K562 (cell line): ENCODE results near the gene HAX1. TPM values are rescaled to one million over a fixed set of nuclear protein-coding genes. Genes with fewer than 3 reads are reported as not detected.

Experiments used
- FOXJ2 ChIP-seq: fragments of 200-800 bp; sonication (Bioruptor generic); IDR thresholded peaks from 2 replicates; pipeline ENCODE4 v1.6.1; 2016; ENCODE audit warnings: missing genetic modification characterization, missing compliant biosample characterization
- SRSF7 ChIP-seq: fragments of 200-400 bp; formaldehyde crosslinking; optimal IDR thresholded peaks from 2 replicates; pipeline ENCODE3; 2017; ENCODE audit warnings: mild to moderate bottlenecking, low read depth, low read length
- THRAP3 ChIP-seq: fragments of 450-650 bp; IDR thresholded peaks from 2 replicates; pipeline ENCODE4 v1.6.1; 2016; ENCODE audit warnings: mild to moderate bottlenecking, inconsistent platforms, borderline replicate concordance
- TRIM24 ChIP-seq, 2 experiments: fragments of 450-650 bp; IDR thresholded peaks; 2 replicates each; pipeline ENCODE4 v1.6.1; 2016
- ZNF12 ChIP-seq: sonication (generic); formaldehyde crosslinking; IDR thresholded peaks from 2 replicates; pipeline ENCODE4 v1.4.0; 2020; ENCODE audit warnings: mild to moderate bottlenecking, missing genetic modification reagents
- ZNF318 ChIP-seq, 2 experiments: fragments of 450-650 bp; IDR thresholded peaks; 2 replicates each; pipeline ENCODE4 v1.6.1; 2016; ENCODE audit warnings: mild to moderate bottlenecking in 2 of 2, borderline replicate concordance in 1 of 2, low read depth in 1 of 2, moderate library complexity in 1 of 2
- ZNF79 ChIP-seq: fragments of 250-450 bp; sonication (Bioruptor Pico); IDR thresholded peaks from 2 replicates; pipeline ENCODE4 v1.4.0; 2020; ENCODE audit warnings: low read depth, mild to moderate bottlenecking, moderate library complexity
- polyA plus RNA-seq, 8 experiments: library from polyadenylated mRNA; depleted of rRNA in 4 of 8; stranded (reverse) in 5 of 8; unstranded in 3 of 8; fragments of >200 nt; fragmentation: Nextera tagmentation in 2 of 8; fragmentation: Illumina TruSeq in 1 of 8; extraction: Ambion mirVana in 2 of 8; extraction: Trizol in 1 of 8; gene quantifications; 2 replicates each; pipeline versions ENCODE4 v1.2.1 to v1.2.3, GENCODE V29; 2011 to 2014; ENCODE audit warnings: inconsistent platforms in 1 of 8, missing spikeins in 1 of 8
- total RNA-seq, 7 experiments: library from RNA; depleted of rRNA in 6 of 7; stranded (reverse); fragments of >200 nt in 6 of 7; fragmentation: Illumina TruSeq in 2 of 7; extraction: Trizol in 2 of 7; gene quantifications; 2 replicates each; pipeline versions ENCODE4 v1.2.1 to v1.2.3, GENCODE V29; 2011 to 2021; ENCODE audit warnings: low replicate concordance in 1 of 7
- TF ChIP-seq, protein P1 (sequence below): fragments of 450-650 bp; IDR thresholded peaks from 2 replicates; pipeline ENCODE4 v1.6.1; 2016; ENCODE audit warnings: low read depth

Gene HAX1
- total and polyA plus RNA-seq, 9 of the 15 experiments (the other 6 are each of a cell fraction or from before 2014, with no cell fraction given): 143 to 492 (median 234) TPM

GRCh38 chr1:154320882-154321608 is 48.6 kb downstream of the HAX1 start, which contains the start of gene AQP10 (continued):
- TF ChIP-seq ZNF318 (IDR thresholded peaks at IDR 0.05; ENCODE audit: borderline replicate concordance in 1 of 2, low read depth in 1 of 2): peak in 1 of 2 experiments; percentile 73; a peak in 2 of 4 replicates
- TF ChIP-seq, protein P1, sequence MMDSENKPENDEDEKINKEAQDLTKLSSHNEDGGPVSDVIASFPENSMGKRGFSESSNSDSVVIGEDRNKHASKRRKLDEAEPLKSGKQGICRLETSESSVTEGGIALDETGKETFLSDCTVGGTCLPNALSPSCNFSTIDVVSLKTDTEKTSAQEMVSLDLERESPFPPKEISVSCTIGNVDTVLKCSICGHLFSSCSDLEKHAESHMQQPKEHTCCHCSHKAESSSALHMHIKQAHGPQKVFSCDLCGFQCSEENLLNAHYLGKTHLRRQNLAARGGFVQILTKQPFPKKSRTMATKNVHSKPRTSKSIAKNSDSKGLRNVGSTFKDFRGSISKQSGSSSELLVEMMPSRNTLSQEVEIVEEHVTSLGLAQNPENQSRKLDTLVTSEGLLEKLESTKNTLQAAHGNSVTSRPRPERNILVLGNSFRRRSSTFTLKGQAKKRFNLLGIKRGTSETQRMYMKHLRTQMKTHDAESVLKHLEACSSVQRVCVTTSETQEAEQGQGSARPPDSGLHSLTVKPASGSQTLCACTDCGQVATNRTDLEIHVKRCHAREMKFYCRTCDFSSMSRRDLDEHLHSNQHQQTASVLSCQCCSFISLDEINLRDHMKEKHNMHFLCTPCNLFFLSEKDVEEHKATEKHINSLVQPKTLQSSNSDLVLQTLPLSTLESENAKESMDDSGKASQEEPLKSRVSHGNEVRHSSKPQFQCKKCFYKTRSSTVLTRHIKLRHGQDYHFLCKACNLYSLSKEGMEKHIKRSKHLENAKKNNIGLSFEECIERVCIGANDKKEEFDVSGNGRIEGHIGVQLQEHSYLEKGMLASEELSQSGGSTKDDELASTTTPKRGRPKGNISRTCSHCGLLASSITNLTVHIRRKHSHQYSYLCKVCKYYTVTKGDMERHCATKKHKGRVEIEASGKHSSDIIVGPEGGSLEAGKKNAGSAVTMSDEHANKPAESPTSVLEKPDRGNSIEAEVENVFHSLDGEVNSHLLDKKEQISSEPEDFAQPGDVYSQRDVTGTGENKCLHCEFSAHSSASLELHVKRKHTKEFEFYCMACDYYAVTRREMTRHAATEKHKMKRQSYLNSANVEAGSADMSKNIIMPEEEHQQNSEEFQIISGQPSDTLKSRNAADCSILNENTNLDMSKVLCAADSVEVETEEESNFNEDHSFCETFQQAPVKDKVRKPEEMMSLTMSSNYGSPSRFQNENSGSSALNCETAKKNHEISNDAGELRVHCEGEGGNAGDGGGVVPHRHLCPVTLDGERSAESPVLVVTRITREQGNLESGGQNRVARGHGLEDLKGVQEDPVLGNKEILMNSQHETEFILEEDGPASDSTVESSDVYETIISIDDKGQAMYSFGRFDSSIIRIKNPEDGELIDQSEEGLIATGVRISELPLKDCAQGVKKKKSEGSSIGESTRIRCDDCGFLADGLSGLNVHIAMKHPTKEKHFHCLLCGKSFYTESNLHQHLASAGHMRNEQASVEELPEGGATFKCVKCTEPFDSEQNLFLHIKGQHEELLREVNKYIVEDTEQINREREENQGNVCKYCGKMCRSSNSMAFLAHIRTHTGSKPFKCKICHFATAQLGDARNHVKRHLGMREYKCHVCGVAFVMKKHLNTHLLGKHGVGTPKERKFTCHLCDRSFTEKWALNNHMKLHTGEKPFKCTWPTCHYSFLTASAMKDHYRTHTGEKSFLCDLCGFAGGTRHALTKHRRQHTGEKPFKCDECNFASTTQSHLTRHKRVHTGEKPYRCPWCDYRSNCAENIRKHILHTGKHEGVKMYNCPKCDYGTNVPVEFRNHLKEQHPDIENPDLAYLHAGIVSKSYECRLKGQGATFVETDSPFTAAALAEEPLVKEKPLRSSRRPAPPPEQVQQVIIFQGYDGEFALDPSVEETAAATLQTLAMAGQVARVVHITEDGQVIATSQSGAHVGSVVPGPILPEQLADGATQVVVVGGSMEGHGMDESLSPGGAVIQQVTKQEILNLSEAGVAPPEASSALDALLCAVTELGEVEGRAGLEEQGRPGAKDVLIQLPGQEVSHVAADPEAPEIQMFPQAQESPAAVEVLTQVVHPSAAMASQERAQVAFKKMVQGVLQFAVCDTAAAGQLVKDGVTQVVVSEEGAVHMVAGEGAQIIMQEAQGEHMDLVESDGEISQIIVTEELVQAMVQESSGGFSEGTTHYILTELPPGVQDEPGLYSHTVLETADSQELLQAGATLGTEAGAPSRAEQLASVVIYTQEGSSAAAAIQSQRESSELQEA: no peak
- no peak for TF ChIP-seq ZNF79 (CRISPR knock-in tag)
- no peak for TF ChIP-seq SRSF7
- peak in 1 of 2 experiments; percentile 70; a peak in 2 of 4 replicates for TF ChIP-seq TRIM24 (IDR thresholded peaks at IDR 0.05)
- TF ChIP-seq FOXJ2 (tag): peak; percentile 89
- peak; percentile 78; the same call in 1 of the 2 replicates for TF ChIP-seq THRAP3
- TF ChIP-seq ZNF12 (CRISPR knock-in tag): peak; percentile 66; the same call in 1 of the 2 replicates
